GM18868 (cell line): Measurements from ENCODE around the gene PPP6R2.
A peak's percentile ranks its signal among the peaks of the same experiment; 100 is the strongest.

ENCODE experiments used
- ATAC-seq: cut with Tn5 transposase; IDR thresholded peaks from one replicate; pipeline ENCODE4 v1.9.1; 2021; ENCODE audit warnings: mild to moderate bottlenecking, moderate library complexity; ENCODE audit not compliant: unreplicated experiment

The PPP6R2 gene

DNA sequence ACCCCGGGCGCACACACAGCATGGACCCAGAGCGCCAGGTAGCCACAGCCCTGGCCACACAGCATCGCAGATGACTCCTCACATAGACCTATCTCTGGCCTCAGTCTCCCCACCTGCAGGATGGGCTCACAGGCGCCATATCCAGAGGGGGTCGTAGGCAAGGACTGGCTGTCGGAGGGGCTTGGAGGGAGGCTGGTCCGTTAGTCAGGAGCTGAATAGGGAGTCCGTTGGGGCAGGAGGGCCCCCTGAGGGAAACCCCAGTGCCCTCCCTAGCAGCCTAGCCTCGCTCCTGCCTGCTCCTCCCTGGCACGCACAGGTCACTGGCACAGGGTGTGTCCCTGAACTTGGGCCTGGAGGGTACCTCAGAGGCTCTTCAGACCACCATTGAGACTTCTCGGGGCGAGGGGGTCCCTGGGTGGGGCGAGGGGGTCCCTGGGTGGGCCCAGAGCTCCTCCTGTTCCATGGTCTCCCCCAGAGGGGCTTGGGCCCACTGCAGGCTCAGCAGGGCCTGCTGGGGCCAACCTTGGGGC lies 37.7 kb upstream of the PPP6R2 start:
- ATAC-seq = no peak

DNA sequence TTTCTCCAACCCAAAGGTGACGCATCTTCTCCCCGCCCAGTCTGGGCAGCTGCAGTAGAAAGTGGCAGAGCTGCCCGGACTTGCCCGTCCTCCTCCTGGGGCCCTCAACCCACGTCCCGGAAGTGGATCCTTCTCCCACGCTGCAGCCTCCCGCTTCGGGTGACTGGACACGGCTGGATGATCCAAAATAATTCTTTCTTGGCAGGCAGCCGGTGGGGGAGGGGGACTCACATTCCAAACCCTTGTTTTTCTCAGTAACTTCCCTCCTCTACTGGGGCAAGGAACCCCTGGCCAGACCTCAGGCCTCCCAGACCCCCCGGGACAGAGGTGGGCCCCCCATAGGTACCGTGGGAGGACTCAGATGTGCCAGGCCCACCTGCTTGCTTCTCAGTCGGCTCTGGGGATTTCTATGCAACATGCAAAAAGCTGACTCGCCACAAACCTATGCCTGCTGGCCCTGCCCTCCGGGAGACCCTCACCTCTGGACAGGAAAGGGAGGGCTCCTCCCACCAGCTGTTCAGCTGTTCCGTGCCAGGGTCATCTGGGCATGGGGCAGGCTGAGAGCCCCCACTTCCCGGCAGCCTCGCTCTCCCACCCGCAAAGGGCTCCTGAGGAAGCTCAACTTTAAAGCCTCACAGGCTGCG lies 37.1 kb upstream of the PPP6R2 start:
- ATAC-seq = no peak

DNA sequence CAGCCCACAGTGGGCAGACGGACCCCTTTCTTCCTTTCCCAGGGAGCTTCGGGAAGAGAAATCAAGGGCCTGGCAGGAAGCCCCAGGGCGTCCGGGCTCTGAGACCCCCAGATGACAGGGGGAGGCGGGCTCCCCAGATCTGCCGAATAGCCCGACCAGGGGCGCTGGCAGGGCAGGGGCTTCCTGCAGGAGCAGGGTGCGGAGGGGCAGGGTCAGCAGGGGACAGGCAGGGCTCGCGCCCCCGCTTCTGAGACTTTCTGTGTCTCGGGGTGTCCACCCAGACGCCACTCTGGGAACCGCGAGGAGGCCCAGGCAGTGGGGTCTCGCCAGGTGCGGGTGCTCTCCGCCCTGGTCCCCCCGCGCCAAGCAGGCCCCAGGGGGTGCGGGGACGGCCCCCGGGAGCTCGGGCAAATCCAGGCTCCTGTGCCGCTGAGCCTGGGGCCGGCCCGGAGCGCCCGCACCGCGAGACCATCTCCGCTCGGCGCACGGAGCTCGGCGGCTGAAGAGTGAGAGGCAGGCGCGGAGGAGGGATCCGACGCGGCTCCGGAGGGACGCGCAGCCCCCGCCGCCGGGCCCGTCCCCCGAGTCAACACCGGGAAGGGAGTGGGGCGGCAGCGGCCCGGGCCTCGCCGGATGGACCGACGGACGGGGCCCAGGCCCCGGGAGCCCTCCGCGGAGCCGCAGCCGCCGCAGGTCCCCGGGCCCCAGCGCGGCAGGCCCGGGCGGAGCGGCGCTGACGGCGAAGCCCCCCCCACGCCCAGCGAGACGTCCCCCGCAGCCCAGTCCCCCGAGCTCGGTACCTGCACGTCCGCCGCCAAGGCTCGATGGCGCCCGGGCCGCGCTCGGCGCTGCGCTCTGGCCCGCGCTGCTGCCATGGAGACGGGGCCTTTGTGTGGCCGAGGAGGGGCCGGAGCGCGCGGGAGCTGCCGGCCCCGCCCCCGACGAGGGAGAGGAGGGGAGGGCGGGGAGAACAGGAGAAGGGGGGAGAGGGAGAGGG lies 36.1 kb upstream of the PPP6R2 start, which contains the start of gene PLXNB2:
Gene PLXNB2 (minus strand): TSS at position 894 of the 997 bp plus-strand sequence. CDS start 17,062 bp downstream, outside the sequence.
- ATAC-seq = no peak

DNA sequence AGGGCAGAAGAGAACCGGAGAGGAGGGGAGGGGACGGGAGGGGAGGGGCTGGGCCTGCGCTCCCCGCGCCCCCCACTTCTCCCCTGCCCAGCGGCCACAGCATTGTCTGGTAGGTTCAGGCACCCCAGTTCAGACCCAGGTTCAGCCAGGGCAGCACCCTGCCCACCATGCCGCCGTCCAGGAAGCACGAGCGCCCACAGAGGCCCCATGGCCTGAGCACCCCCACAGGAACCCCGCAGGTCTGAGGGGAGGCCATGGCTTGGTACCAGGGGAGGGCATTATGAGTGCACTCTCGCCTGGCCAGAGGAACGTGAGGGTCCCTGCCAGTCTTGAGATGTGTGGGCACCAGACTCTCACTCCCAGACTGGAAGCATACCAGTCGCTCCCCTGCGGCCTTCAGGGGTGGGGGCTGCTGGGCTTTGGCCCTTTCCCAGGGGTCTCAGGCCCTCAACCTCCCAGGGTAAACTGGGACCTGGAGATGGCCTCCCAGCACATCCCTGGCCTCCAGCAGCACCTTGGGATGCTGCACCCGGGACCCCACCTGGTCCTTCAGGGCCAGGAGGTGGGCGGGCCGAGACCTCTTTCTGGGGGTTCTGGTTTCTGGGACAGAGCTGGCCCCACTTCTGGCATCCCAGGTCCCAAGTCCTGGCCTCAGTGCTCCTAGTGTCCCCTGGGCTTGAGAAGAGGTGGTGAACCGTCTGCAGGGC lies 35.1 kb upstream of the PPP6R2 start:
- ATAC-seq = no peak

DNA sequence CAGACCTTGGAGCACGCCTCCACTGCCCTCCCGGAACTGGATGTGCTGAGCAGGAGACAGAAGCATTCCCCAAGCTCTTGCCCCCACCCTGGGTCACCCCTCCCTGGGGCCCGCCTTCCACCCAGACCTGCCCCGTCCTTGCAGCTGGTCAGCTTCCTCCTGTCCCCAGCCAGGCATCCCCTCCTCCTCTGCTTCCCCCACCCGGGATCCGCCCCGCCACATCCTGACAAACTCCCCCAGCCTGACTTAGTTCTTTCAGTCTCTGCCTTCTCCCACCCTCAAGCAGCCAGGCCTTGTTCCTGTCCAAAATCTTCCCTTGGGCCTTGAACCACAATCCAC lies 34.6 kb upstream of the PPP6R2 start:
- ATAC-seq = no peak

DNA sequence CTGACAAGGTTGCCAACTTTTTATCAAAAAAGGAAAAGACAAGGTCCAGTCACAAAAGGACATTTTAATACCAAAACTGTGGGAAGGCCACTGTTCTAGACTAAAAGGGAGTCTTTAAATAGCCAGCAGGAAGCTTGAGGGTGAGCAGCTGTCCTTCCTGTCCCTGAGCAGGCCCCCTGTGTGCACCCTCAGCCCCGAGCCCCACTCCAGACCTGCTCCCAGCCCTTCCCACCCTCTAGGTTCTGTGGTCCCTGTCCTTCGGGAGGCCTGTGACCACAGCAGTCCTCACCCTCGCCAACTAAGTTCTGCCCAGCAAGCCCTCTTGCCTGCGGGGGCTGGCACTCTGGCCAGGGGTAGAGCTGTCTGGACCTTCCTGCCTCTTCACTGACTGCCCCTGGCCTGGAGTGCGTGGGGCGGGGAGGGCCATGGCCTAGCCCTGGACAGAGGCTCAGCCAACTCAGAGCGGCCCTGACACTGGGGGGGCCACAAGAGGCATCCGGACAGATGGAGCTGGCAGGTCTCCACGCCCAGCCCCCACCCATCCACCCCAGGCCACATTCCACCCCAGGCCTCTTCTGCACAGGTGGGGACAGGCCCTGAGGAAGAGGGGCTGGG lies 34.0 kb upstream of the PPP6R2 start:
- no peak for ATAC-seq

DNA sequence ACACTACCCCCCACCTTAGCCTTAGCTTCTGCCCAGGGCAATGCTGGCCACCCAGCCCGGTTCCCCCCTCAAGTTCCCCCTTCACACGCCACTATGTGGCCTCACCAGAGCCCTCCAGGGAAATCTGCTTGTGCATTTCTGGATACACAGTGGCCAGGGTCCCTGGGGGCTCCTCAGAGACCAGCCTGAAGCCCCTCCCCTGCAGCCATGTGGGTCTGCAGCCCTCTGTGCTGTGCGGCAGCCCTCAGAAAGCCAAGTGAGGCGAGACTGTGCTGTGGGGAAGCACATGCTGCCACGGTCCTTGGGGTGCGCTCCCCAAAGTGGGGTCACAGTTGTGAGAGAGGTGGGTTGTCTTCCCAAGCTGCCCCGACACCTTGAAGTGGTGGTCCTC lies 33.5 kb upstream of the PPP6R2 start:
- no peak for ATAC-seq

DNA sequence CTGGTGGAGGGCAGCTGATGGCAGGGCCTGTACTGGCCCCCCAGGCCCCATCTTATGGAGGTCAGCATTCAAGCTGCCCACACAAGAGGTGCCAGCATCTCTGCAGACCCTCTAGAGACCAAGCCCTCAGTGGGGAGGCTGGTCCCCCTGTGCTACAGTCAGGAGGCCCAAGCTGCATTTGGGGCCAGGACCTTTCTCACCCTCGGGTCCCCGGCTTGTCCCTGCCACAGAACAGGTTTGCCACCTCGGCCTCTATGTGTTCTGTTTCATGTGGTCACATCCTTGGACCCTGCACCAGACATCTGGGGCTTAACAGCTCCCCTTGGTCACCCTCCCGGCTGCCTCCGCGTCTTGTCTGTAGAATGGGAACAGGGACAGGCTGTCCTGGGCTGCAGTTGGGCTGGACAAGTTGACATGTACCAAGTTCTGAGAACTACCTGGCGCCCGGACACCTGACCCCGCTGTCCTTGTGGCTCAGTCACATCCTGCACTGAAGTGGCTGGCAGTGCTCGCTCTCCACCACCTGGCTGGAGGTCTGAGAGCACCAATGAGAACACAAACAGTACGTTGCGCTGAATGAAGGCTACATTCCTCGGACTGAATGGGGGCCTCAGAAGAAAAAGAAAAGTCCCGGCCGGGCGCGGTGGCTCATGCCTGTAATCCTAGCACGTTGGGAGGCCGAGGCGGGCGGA lies 33.0 kb upstream of the PPP6R2 start:
- ATAC-seq = no peak

DNA sequence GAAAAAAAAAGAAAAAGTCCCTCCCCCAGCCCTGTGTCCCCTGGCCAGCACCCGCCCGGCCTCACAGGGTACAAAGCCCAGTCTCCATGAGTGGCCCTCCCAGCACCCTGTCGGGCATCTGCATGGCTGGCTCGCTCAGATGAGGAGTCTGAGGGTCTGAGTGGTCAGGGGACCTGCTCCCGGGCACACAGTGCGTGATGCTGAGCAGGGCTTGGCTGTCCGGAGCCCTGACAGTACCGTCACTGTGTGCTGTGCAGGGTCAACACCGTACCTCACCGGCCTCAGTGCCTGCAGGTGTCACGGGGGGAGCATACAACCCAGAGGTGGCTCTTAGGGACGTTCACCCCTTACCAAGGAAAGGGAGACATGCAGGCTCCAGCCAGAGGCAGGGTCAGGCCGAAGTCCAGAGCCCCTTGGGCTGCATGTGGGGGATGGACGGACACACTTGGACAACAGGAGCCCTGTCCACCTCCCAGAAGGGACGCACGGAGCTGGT lies 32.1 kb upstream of the PPP6R2 start:
- no peak for ATAC-seq

DNA sequence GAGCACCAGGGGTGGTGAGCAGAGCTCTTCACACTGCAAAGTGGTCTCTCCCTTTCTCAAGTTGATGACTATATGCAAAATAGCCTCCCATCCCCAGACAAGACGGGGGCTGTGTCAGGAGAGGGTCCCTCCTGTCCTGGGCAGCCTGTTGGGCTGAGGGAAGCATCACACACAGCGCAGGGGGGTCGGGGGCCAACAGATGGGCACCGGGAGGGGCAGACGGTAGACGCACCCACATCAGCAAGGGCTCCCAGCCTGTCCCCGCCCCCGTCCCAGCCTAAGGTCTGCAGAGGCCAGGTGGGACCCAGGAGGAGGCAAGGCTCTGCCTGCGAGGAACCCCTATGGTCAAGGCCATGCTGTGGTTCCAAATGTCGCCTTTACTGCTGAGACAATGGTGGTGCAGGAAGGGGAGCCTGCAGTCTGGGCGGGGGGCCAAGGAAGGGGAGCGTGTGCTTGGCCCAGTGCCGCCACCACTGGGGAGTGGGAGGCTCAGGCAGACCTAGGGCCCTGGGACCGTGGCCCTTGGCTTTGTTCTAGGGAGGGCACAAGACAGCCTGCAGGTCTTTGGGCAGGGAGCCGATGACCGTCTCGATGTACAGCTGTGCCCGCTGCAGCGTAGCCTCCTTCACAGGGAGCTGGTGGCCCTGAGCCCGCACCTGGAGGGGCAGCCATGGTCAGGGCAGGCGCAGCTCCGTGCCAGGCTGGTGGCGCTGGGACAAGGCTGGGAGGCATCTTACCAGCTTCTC lies 31.3 kb upstream of the PPP6R2 start:
- ATAC-seq = no peak

DNA sequence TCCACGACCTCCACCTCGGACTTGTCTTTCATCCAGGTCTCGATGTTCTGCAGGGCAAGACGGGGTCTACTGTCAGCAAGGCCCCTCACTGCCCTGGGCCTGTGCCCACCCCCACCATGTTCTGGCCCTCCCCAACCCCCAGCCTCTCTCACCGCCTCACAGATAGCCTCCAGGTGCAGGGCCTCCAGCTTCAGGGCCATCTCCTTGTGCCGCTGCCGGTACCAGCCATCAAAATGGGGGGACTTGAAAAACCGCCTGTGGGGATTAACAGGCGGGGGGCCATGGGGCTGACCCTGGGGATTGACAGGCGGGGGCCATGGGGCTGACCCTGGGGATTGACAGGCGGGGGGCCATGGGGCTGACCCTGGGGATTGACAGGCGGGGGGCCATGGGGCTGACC lies 30.8 kb upstream of the PPP6R2 start:
- no peak for ATAC-seq

DNA sequence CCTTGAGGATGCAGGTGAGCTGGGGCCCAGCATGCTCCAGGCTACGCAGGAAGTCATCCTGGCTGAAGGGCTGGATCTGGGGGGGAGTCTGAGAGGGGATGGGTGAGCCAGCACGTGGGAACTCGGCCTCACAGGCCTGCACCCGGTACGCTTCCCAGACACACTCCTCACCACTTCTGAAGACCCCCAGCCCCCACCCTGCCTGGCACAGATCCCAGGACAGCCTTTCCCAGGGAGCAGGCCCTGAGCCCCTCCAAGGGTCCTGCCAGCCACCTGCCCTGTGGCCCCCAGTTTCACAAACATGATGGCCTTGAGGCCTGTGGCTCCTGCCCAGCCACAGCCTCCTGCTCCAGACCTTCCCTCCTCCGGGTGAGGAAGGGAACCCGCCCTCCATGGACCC lies 30.1 kb upstream of the PPP6R2 start:
- no peak for ATAC-seq

DNA sequence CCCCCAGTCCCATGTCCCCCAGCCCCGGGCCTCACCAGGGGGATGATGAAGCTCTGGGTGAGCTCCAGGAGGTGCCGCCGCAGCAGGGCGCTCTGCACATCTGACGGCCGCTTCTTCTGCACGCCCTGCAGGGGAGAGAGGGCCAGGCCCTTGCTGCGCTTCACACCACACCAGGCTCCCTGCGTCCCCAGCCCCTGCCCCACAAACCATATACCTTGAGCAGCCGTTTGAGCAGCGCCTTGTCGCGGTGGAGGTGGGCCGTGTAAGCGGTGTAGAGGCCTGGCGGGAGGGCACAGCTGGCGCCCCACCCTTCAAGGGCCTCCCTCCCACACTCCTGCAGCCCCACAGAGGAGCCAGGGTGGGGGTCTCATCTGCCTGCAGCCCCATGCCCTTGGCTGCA lies 29.5 kb upstream of the PPP6R2 start:
- ATAC-seq = no peak

DNA sequence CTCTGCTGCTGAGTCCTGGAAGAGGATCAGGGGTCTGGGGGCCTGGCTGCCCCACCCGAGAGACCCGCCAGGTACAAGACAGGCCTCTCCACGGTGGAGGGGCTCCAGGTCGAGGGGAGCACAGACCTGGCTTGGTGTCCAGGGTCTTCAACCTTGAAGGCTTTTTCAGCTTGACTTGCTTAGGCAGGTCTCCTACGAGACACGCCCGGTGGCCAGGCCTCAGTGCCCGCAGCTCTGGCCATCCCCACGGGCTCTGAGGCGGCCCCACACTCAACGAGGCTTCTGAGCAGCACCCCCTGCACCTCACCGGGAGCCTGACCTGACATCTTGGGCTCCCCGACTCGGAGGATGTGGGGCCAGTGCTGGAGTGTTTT lies 29.1 kb upstream of the PPP6R2 start:
- no peak for ATAC-seq

DNA sequence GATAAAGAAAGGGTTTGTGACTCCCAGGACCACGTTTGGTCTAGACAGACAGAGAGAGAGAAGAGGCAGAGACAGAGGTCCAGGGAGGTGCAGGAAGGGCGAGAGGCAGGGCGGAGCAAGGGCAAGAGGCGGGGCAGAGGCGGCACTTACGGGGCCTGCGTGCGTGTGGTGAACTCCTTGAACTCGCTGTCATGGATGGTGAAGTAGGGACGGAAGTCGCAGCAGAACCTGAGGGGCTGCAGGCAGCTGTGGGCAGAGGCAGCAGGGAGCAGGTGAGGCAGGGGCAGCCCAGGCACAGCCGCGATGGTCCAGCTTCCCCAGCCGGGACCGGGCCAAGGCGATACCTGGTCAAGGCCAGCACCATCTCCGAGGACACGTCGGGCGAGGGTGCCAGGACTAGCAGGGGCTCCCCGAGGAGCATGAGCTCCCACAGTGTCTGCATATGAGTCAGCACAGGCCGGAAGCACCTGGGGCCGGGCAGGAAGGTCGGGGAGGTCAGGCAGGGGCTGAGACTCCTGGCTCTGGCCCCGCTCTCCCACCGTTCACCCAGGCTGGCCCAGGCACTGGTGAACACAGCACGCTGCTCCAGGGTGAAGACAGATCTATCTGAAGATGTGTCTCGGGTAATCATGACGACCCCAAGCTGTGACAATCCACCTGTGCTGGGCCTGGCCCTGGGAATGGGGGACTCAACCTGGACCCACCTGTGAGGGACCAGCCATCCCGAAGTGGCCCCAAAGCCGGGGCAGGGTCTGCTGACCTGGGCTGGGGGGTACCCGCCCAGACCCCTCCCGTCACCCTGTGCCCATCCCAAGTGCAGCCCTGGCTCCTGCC lies 28.5 kb upstream of the PPP6R2 start:
- ATAC-seq = peak; percentile 75

DNA sequence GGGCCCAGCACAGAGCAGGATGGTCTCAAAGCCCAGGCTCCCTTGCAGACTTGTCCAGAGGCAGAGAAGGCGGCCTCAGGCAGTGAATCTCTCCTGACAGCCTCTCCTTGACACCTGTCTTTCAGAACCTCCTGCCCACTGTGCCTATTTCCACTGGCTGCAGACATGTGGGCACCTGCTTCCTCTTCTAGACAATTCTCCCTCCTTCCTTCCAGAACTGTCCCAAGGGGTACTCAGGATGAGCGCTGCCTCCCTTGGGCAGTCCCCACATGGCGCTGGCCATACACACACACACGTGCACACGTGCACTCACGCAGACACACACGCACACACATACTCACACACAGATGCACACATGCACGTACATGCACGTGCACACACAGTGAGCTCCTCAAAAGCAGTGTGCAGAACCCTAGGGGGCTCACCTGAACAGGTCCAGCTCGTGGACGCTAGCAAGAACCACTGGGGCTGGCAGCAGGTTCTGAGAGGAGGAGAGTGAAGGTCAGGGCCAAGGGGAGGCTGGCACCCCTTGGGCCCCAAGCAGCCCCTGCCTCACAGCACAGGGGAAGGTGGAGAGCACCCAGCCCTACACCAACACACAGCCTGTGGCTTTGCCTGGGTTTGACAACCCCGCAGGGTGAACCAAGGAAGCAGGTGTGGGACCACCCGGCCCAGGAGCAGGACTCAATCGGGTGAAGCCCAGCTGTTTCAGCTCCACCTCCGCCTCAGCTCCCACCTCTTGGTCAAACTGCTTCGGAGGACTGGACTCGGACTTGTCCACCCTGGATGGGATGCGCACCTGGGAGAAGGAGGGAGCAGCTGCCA lies 27.6 kb upstream of the PPP6R2 start:
- ATAC-seq = no peak

DNA sequence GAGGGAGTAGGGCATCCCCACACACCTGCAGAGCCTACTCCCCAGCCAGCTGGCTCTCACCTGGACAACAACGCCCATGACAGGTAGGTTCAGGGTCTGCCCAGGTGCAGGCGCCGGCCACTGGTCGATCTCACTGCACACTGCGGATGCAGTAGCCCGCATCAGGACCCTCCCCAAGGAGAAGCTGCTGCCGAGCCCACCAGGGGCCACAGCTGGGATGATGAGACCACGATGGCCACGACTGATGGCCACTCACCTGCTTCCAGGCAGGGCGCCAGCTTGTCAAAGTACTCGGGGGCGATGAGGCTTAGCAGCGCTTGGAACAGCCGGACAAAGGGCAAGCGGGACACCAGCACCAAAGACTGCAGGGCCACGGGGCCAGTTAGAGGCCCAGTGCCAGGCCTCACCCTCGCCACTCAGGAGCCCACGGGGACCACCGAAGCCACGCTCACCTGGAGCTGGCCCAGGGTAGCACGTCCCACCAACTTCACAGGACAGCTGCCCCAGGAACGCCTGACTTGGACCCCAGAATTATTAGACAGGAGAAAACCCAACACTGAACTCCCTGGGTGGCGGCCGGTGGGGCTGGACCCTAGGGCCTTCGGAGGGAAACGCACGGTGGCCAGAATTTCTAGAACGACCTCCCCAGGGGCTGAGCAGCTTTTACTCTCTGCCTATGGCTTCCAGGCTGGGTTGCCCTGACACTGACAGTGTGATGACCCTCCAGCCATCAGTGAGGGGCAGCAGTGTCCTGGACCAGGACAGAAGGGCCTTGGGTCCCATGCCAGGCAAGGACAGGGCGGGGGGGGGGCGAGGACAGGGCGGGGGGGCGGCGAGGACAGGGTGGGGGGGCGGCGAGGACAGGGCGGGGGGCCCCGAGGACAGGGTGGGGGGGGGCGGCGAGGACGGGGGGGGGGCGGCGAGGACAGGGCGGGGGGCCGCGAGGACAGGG lies 26.7 kb upstream of the PPP6R2 start:
- ATAC-seq = no peak
